ENCODE data around the gene DRD2.

GRCh38 chr11:113457784-113458183 is 17.4 kb downstream of the DRD2 start:
- no peak for TF ChIP-seq CTCF (conservative IDR thresholded peaks at IDR 0.05; ENCODE audit: low read length)
- no peak for TF ChIP-seq EZH2phosphoT487 (IDR thresholded peaks at IDR 0.05; ENCODE audit: borderline replicate concordance, low read depth, low read length)

Measured in OCI-LY7 (cell line).